Subcutaneous adipose tissue (tissue), 4 donors: ENCODE data around the gene PTPRG. TPM values are rescaled to one million over a fixed set of nuclear protein-coding genes. Genes with fewer than 3 reads are reported as not detected.

ENCODE experiments used
- CTCF ChIP-seq: fragments of 450-650 bp; IDR thresholded peaks from one replicate; pipeline ENCODE4 v1.5.1; 2016; ENCODE audit warnings: low read depth, mild to moderate bottlenecking, control low read depth, antibody characterized with exemption, moderate library complexity
- total RNA-seq, 4 donors: library from RNA; depleted of rRNA; stranded (reverse); fragments of >200 nt; gene quantifications; one replicate each; pipeline ENCODE4 v1.1.0, GENCODE V29; 2016

Gene PTPRG
- total RNA-seq, 4 donors from 2014 or later = 115 to 164 (median 159) TPM

GRCh38 chr3:61877359-61878138 lies 316.2 kb downstream of the PTPRG start:
- TF ChIP-seq CTCF = no peak

DNA sequence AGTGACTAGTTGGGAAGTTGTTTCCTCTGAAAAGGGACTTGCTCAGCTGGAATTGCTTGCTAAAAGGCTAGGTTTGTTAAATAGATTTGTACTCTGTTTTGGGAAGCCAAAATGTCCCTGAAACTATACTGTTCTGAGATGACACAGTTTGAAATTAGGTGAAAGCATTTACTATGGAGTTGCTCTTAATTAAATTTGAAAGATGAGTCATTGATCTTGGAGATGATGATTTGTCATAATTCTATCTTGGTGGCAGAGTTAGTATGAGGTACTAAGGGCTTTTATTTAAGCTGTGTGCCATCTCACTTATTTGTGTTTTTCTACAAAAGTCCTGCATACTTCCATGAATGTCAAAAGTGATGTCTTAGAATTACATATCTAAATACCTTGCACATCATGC lies 320.9 kb downstream of the PTPRG start:
- TF ChIP-seq CTCF = no peak

DNA sequence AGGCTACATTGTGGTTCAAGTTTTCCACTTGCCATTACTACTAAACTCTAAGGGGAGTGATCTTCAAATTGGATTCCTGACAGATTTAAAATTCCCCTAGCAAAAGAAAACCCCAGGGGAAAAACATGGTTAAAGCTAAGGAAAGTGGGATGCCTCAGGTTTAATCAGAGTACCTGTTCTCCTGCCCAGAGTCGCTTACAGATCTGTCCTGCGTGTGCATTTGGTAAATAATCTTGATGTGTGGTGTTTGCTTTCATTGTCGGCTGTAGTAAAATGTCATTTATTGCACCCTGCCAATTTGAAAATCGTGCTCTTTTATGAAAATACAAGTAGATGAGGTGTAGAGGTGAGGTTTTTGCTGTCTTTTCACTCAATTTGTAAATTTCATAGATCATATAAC lies 323.4 kb downstream of the PTPRG start:
- no peak for TF ChIP-seq CTCF

DNA sequence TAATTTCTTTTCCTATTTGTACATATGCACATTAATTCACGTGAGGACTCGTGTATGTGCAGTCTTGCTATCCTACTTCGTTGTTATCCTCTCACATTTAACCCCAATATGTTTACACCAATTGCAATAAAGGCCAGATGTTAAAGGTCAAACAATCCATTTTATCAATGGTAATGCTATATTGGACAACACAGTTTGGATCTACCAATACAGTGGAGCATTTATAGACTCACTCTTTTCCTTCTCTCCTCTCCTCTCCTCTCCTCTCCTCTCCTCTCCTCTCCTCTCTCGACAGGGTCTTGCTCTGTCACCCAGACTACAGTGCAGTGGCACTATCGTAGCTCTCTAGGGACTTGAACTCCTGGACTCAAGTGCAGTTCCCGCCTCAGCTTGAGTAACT lies 324.0 kb downstream of the PTPRG start:
- TF ChIP-seq CTCF = no peak

DNA sequence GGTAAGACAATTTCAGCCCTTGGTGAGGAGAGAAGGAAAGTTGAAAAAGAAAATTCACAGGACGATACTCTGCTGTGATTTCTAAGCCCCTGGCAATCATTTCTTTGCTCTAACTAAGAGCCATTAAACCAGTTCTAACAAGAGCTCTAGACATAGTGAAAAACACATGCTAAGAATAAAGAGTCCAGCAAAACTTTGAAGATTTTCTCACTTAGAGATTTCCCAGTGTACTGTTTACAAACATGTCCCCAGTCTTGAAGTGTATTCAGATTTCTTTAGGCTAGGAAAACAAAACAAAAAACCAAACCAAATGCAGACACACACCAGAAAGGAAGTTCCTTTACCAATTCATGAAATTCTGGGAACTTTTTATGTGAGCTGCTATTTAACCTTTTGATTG lies 325.8 kb downstream of the PTPRG start:
- TF ChIP-seq CTCF = no peak

- no peak for TF ChIP-seq CTCF
These were observed 327.9 kb downstream of the PTPRG start for GRCh38 chr3:61889259-61889658.

GRCh38 chr3:61890167-61890566 lies 328.8 kb downstream of the PTPRG start:
- no peak for TF ChIP-seq CTCF
